ENCODE results near the gene GRAMD1A. TPM values are rescaled to one million over a fixed set of nuclear protein-coding genes. Genes with fewer than 3 reads are reported as not detected.

The GRAMD1A gene
- total RNA-seq, 2 experiments from 2014 or later: 221 to 229 TPM

- POLR2A ChIA-PET: interaction anchor here (1.2 to 10.3 kb wide), 9 partner anchors 8 to 324 kb away, joined by 3 to 205 read pairs (median 6); partner anchors contain the start of genes FXYD5, SCGB2B2, ZNF30 and ZNF302
- Histone ChIP-seq H3K27me3 (ENCODE audit: control insufficient read depth in 1 of 2, insufficient read depth in 2 of 2, low read length in 2 of 2) (no peaks in the 10 kb centered on the region), H3K4me3 (ENCODE audit: low read length) (peak overlapping the region; percentile 57), H3K4me1 (ENCODE audit: insufficient read depth, low read length) (peaks cover 89% of the 10 kb centered on the region), H3K9me3 (ENCODE audit: control insufficient read depth in 1 of 2, insufficient read depth in 1 of 2, low read length in 2 of 2) (no peaks in the 10 kb centered on the region), H3K27ac (ENCODE audit: low read depth in 1 of 2, low read length in 2 of 2) (peak overlapping the region; percentile 65 to 79), H3K36me3 (ENCODE audit: insufficient read depth, low read length) (peaks cover 25% of the 10 kb centered on the region)
- H3K27me3 Mint-ChIP-seq: no peaks in the 10 kb centered on the region
- H3K4me3 Mint-ChIP-seq: peak overlapping the region; percentile 99
- peaks cover 72% of the 10 kb centered on the region for H3K4me1 Mint-ChIP-seq (ENCODE audit: low read depth)
- H3K9me3 Mint-ChIP-seq: no peaks in the 10 kb centered on the region
- intact Hi-C loops (cut with DNase I, micrococcal nuclease): loop anchor here in 1 of 2 experiments (1.0 to 10.0 kb wide), 4 partner anchors 12 to 326 kb away; partner anchors contain the start of genes SCGB2B2 and ZNF302
- peak overlapping the region; percentile 98 for H3K27ac Mint-ChIP-seq
- TF ChIP-seq CTCF (IDR thresholded peaks at IDR 0.05): no peak
- CTCF ChIA-PET: interaction anchor here (0.9 to 3.5 kb wide), 4 partner anchors 13 to 162 kb away, joined by 3 to 31 read pairs (median 6); no protein-coding TSS in a partner anchor
- peaks cover 51% of the 10 kb centered on the region for H3K36me3 Mint-ChIP-seq (ENCODE audit: low read depth)
- ATAC-seq (ENCODE audit: poor library complexity) (peak; percentile 63), DNase-seq (peak; percentile 48 to 82 (median 66))
Measured at GRCh38 chr19:35000647-35001501, 751 bp downstream of the GRAMD1A start.

- Histone ChIP-seq H3K27ac (ENCODE audit: low read depth in 1 of 2, low read length in 2 of 2) (peak overlapping the region in 1 of 2 donors; percentile 79), H3K9me3 (ENCODE audit: control insufficient read depth in 1 of 2, insufficient read depth in 1 of 2, low read length in 2 of 2) (no peaks in the 10 kb centered on the region), H3K27me3 (ENCODE audit: control insufficient read depth in 1 of 2, insufficient read depth in 2 of 2, low read length in 2 of 2) (no peaks in the 10 kb centered on the region), H3K36me3 (ENCODE audit: insufficient read depth, low read length) (peaks cover 37% of the 10 kb centered on the region), H3K4me3 (ENCODE audit: low read length) (peak overlapping the region; percentile 57), H3K4me1 (ENCODE audit: insufficient read depth, low read length) (peaks cover 77% of the 10 kb centered on the region)
- peaks cover 62% of the 10 kb centered on the region for H3K36me3 Mint-ChIP-seq (ENCODE audit: low read depth)
- ATAC-seq (ENCODE audit: poor library complexity) (no peak), DNase-seq (no peak)
- H3K27ac Mint-ChIP-seq: peak overlapping the region; percentile 98
- no peaks in the 10 kb centered on the region for H3K27me3 Mint-ChIP-seq
- no peak for TF ChIP-seq CTCF (IDR thresholded peaks at IDR 0.05)
- intact Hi-C loops (cut with DNase I, micrococcal nuclease): loop anchor here in 1 of 2 experiments (5.0 to 10.0 kb wide), 2 partner anchors 210 to 327 kb away; partner anchors contain the start of genes SCGB2B2 and ZNF302
- peak overlapping the region; percentile 99 for H3K4me3 Mint-ChIP-seq
- H3K4me1 Mint-ChIP-seq (ENCODE audit: low read depth): peaks cover 72% of the 10 kb centered on the region
- no peaks in the 10 kb centered on the region for H3K9me3 Mint-ChIP-seq
- ChIA-PET POLR2A (interaction anchor here (0.7 to 10.3 kb wide), 4 partner anchors 10 to 39 kb away, joined by 3 to 205 read pairs (median 14); partner anchors contain the start of gene ZNF792), CTCF (interaction anchor here (1.4 to 3.5 kb wide), 2 partner anchors 11 to 29 kb away, joined by 10 to 31 read pairs; no protein-coding TSS in a partner anchor)
Measured at GRCh38 chr19:35002037-35002535, 2.0 kb downstream of the GRAMD1A start.

- ChIA-PET CTCF (no interaction called here), POLR2A (interaction anchor here (10.3 kb wide), 1 partner anchor 7 kb away, joined by 205 read pairs; no protein-coding TSS in a partner anchor)
- H3K27me3 Mint-ChIP-seq: no peaks in the 10 kb centered on the region
- ATAC-seq (ENCODE audit: poor library complexity) (no peak), DNase-seq (peak in 1 of 14 experiments; percentile 5)
- peak overlapping the region; percentile 42 for H3K4me3 Mint-ChIP-seq
- H3K9me3 ChIP-seq (ENCODE audit: control insufficient read depth in 1 of 2, insufficient read depth in 1 of 2, low read length in 2 of 2): no peaks in the 10 kb centered on the region
- H3K4me1 Mint-ChIP-seq (ENCODE audit: low read depth): peaks cover 57% of the 10 kb centered on the region
- intact Hi-C loops (cut with DNase I, micrococcal nuclease): loop anchor here in 1 of 2 experiments (5.0 to 10.0 kb wide), 2 partner anchors 208 to 330 kb away; partner anchors contain the start of genes SCGB2B2 and ZNF302
- H3K27ac Mint-ChIP-seq: peak overlapping the region; percentile 98
- no peak overlapping the region for H3K4me3 ChIP-seq (ENCODE audit: low read length)
- peak overlapping the region; percentile 7 to 49 for H3K27ac ChIP-seq (ENCODE audit: low read depth in 1 of 2, low read length in 2 of 2)
- no peak for TF ChIP-seq CTCF (IDR thresholded peaks at IDR 0.05)
- H3K36me3 ChIP-seq (ENCODE audit: insufficient read depth, low read length): peaks cover 47% of the 10 kb centered on the region
- H3K4me1 ChIP-seq (ENCODE audit: insufficient read depth, low read length): peaks cover 64% of the 10 kb centered on the region
- H3K36me3 Mint-ChIP-seq (ENCODE audit: low read depth): peaks cover 63% of the 10 kb centered on the region
- H3K27me3 ChIP-seq (ENCODE audit: control insufficient read depth in 1 of 2, insufficient read depth in 2 of 2, low read length in 2 of 2): no peaks in the 10 kb centered on the region
- H3K9me3 Mint-ChIP-seq: no peaks in the 10 kb centered on the region
Measured at GRCh38 chr19:35004517-35005255, 4.6 kb downstream of the GRAMD1A start.

All from CD4-positive, alpha-beta T cell (primary cell).